ENCODE data around the gene TMEM174. TPM values are rescaled to one million over a fixed set of nuclear protein-coding genes. Genes with fewer than 3 reads are reported as not detected.
"Not testable (repeated sequence)": the region's sequence is repeated elsewhere in the genome, so short reads cannot be mapped to it uniquely, and the experiment has no call there.

Gene TMEM174
- polyA plus RNA-seq, 2 donors, result not detected

- H3K4me1 ChIP-seq (ENCODE audit: control insufficient read depth in 2 of 2, insufficient read depth in 2 of 2, low read length in 1 of 2), result no peaks in the 10 kb centered on the region
- no peak overlapping the region for H3K4me3 ChIP-seq (ENCODE audit: low read depth in 1 of 2, low read length in 2 of 2)
- no peaks in the 10 kb centered on the region for H3K36me3 ChIP-seq (ENCODE audit: control insufficient read depth in 2 of 2, insufficient read depth in 2 of 2, low read length in 1 of 2)
These were observed 28.8 kb downstream of the TMEM174 start for GRCh38 chr5:73201547-73202513.

GRCh38 chr5:73204332-73204731 lies 31.3 kb downstream of the TMEM174 start:
- WGBS, 2 donors, result 52 to 76% methylated on average over 3 of the region's 3 CpGs
- Histone ChIP-seq H3K9me3 (ENCODE audit: control insufficient read depth in 2 of 2, insufficient read depth in 1 of 2, low read depth in 1 of 2, low read length in 1 of 2) (peaks cover 0 to 2% of the 10 kb centered on the region in 2 donors), H3K36me3 (ENCODE audit: control insufficient read depth in 2 of 2, insufficient read depth in 2 of 2, low read length in 1 of 2) (no peaks in the 10 kb centered on the region), H3K4me1 (ENCODE audit: control insufficient read depth in 2 of 2, insufficient read depth in 2 of 2, low read length in 1 of 2) (no peaks in the 10 kb centered on the region), H3K4me3 (ENCODE audit: low read depth in 1 of 2, low read length in 2 of 2) (no peak overlapping the region), H3K27me3 (ENCODE audit: control insufficient read depth in 1 of 2, insufficient read depth in 2 of 2, low read length in 2 of 2) (no peaks in the 10 kb centered on the region), H3K27ac (ENCODE audit: low read depth in 2 of 2, low read length in 1 of 2) (no peak overlapping the region)

More at GRCh38 chr5:73201547-73202513, 28.8 kb downstream of the TMEM174 start:
- Histone ChIP-seq H3K27me3 (ENCODE audit: control insufficient read depth in 1 of 2, insufficient read depth in 2 of 2, low read length in 2 of 2) (no peaks in the 10 kb centered on the region), H3K27ac (ENCODE audit: low read depth in 2 of 2, low read length in 1 of 2) (no peak overlapping the region), H3K9me3 (ENCODE audit: control insufficient read depth in 2 of 2, insufficient read depth in 1 of 2, low read depth in 1 of 2, low read length in 1 of 2) (no peaks in the 10 kb centered on the region)
- 26 to 31% methylated on average over 34 of the region's 34 CpGs for WGBS, 2 donors

GRCh38 chr5:73204733-73205132 lies 31.7 kb downstream of the TMEM174 start:
- Histone ChIP-seq H3K36me3 (ENCODE audit: control insufficient read depth in 2 of 2, insufficient read depth in 2 of 2, low read length in 1 of 2) (no peaks in the 10 kb centered on the region), H3K4me1 (ENCODE audit: control insufficient read depth in 2 of 2, insufficient read depth in 2 of 2, low read length in 1 of 2) (no peaks in the 10 kb centered on the region), H3K27ac (ENCODE audit: low read depth in 2 of 2, low read length in 1 of 2) (no peak overlapping the region), H3K27me3 (ENCODE audit: control insufficient read depth in 1 of 2, insufficient read depth in 2 of 2, low read length in 2 of 2) (no peaks in the 10 kb centered on the region), H3K4me3 (ENCODE audit: low read depth in 1 of 2, low read length in 2 of 2) (no peak overlapping the region), H3K9me3 (ENCODE audit: control insufficient read depth in 2 of 2, insufficient read depth in 1 of 2, low read depth in 1 of 2, low read length in 1 of 2) (peaks cover 0 to 2% of the 10 kb centered on the region in 2 donors)
- 91 to 96% methylated on average over 5 of the region's 5 CpGs for WGBS, 2 donors

GRCh38 chr5:73205305-73205704 lies 32.3 kb downstream of the TMEM174 start:
- Histone ChIP-seq H3K4me1 (ENCODE audit: control insufficient read depth in 2 of 2, insufficient read depth in 2 of 2, low read length in 1 of 2) (no peaks in the 10 kb centered on the region), H3K36me3 (ENCODE audit: control insufficient read depth in 2 of 2, insufficient read depth in 2 of 2, low read length in 1 of 2) (no peaks in the 10 kb centered on the region), H3K27ac (ENCODE audit: low read depth in 2 of 2, low read length in 1 of 2) (no peak overlapping the region), H3K27me3 (ENCODE audit: control insufficient read depth in 1 of 2, insufficient read depth in 2 of 2, low read length in 2 of 2) (no peaks in the 10 kb centered on the region), H3K9me3 (ENCODE audit: control insufficient read depth in 2 of 2, insufficient read depth in 1 of 2, low read depth in 1 of 2, low read length in 1 of 2) (peaks cover 0 to 2% of the 10 kb centered on the region in 2 donors), H3K4me3 (ENCODE audit: low read depth in 1 of 2, low read length in 2 of 2) (no peak overlapping the region)
- 75 to 83% methylated on average over 3 of the region's 3 CpGs for WGBS, 2 donors

- not testable (repeated sequence) for H3K4me3 ChIP-seq (ENCODE audit: low read depth in 1 of 2, low read length in 2 of 2); H3K4me1 ChIP-seq (ENCODE audit: control insufficient read depth in 2 of 2, insufficient read depth in 2 of 2, low read length in 1 of 2); H3K36me3 ChIP-seq (ENCODE audit: control insufficient read depth in 2 of 2, insufficient read depth in 2 of 2, low read length in 1 of 2); H3K27ac ChIP-seq (ENCODE audit: low read depth in 2 of 2, low read length in 1 of 2); H3K27me3 ChIP-seq (ENCODE audit: control insufficient read depth in 1 of 2, insufficient read depth in 2 of 2, low read length in 2 of 2); H3K9me3 ChIP-seq (ENCODE audit: control insufficient read depth in 2 of 2, insufficient read depth in 1 of 2, low read depth in 1 of 2, low read length in 1 of 2)
- 24 to 27% methylated on average over 4 of the region's 4 CpGs for WGBS, 2 donors
These were observed 34.2 kb downstream of the TMEM174 start for GRCh38 chr5:73207239-73207638.

GRCh38 chr5:73209075-73209474 lies 36.1 kb downstream of the TMEM174 start:
- not testable (repeated sequence) for H3K4me1 ChIP-seq (ENCODE audit: control insufficient read depth in 2 of 2, insufficient read depth in 2 of 2, low read length in 1 of 2); H3K9me3 ChIP-seq (ENCODE audit: control insufficient read depth in 2 of 2, insufficient read depth in 1 of 2, low read depth in 1 of 2, low read length in 1 of 2); H3K27ac ChIP-seq (ENCODE audit: low read depth in 2 of 2, low read length in 1 of 2); H3K4me3 ChIP-seq (ENCODE audit: low read depth in 1 of 2, low read length in 2 of 2); H3K27me3 ChIP-seq (ENCODE audit: control insufficient read depth in 1 of 2, insufficient read depth in 2 of 2, low read length in 2 of 2); H3K36me3 ChIP-seq (ENCODE audit: control insufficient read depth in 2 of 2, insufficient read depth in 2 of 2, low read length in 1 of 2)

- not testable (repeated sequence) for H3K27ac ChIP-seq (ENCODE audit: low read depth in 2 of 2, low read length in 1 of 2); H3K27me3 ChIP-seq (ENCODE audit: control insufficient read depth in 1 of 2, insufficient read depth in 2 of 2, low read length in 2 of 2); H3K9me3 ChIP-seq (ENCODE audit: control insufficient read depth in 2 of 2, insufficient read depth in 1 of 2, low read depth in 1 of 2, low read length in 1 of 2); H3K36me3 ChIP-seq (ENCODE audit: control insufficient read depth in 2 of 2, insufficient read depth in 2 of 2, low read length in 1 of 2); H3K4me3 ChIP-seq (ENCODE audit: low read depth in 1 of 2, low read length in 2 of 2); H3K4me1 ChIP-seq (ENCODE audit: control insufficient read depth in 2 of 2, insufficient read depth in 2 of 2, low read length in 1 of 2)
- 92 to 94% methylated on average over 3 of the region's 3 CpGs for WGBS, 2 donors
These were observed 39.7 kb downstream of the TMEM174 start for GRCh38 chr5:73212693-73213092.

GRCh38 chr5:73213566-73213998 lies 40.6 kb downstream of the TMEM174 start:
- WGBS, 2 donors, result 34 to 52% methylated on average over 6 of the region's 6 CpGs
- no peak overlapping the region for H3K27ac ChIP-seq (ENCODE audit: low read depth in 2 of 2, low read length in 1 of 2)
- no peaks in the 10 kb centered on the region for H3K36me3 ChIP-seq (ENCODE audit: control insufficient read depth in 2 of 2, insufficient read depth in 2 of 2, low read length in 1 of 2)
- H3K4me3 ChIP-seq (ENCODE audit: low read depth in 1 of 2, low read length in 2 of 2), result no peak overlapping the region
- peaks cover 0 to 3% of the 10 kb centered on the region in 2 donors for H3K4me1 ChIP-seq (ENCODE audit: control insufficient read depth in 2 of 2, insufficient read depth in 2 of 2, low read length in 1 of 2)
- H3K9me3 ChIP-seq (ENCODE audit: control insufficient read depth in 2 of 2, insufficient read depth in 1 of 2, low read depth in 1 of 2, low read length in 1 of 2), result peaks cover 0 to 2% of the 10 kb centered on the region in 2 donors
- H3K27me3 ChIP-seq (ENCODE audit: control insufficient read depth in 1 of 2, insufficient read depth in 2 of 2, low read length in 2 of 2), result no peaks in the 10 kb centered on the region

GRCh38 chr5:73214306-73214705 lies 41.3 kb downstream of the TMEM174 start:
- Histone ChIP-seq H3K4me1 (ENCODE audit: control insufficient read depth in 2 of 2, insufficient read depth in 2 of 2, low read length in 1 of 2) (peaks cover 0 to 3% of the 10 kb centered on the region in 2 donors), H3K27ac (ENCODE audit: low read depth in 2 of 2, low read length in 1 of 2) (no peak overlapping the region), H3K9me3 (ENCODE audit: control insufficient read depth in 2 of 2, insufficient read depth in 1 of 2, low read depth in 1 of 2, low read length in 1 of 2) (peaks cover 0 to 2% of the 10 kb centered on the region in 2 donors), H3K4me3 (ENCODE audit: low read depth in 1 of 2, low read length in 2 of 2) (no peak overlapping the region), H3K27me3 (ENCODE audit: control insufficient read depth in 1 of 2, insufficient read depth in 2 of 2, low read length in 2 of 2) (peaks cover 0 to 3% of the 10 kb centered on the region in 2 donors), H3K36me3 (ENCODE audit: control insufficient read depth in 2 of 2, insufficient read depth in 2 of 2, low read length in 1 of 2) (no peaks in the 10 kb centered on the region)
- 64 to 66% methylated on average over 4 of the region's 4 CpGs for whole genome bisulfite sequencing, 2 donors

GRCh38 chr5:73214996-73215395 lies 42.0 kb downstream of the TMEM174 start:
- H3K4me1 ChIP-seq (ENCODE audit: control insufficient read depth in 2 of 2, insufficient read depth in 2 of 2, low read length in 1 of 2), result peaks cover 0 to 3% of the 10 kb centered on the region in 2 donors
- no peak overlapping the region for H3K27ac ChIP-seq (ENCODE audit: low read depth in 2 of 2, low read length in 1 of 2)
- no peaks in the 10 kb centered on the region for H3K36me3 ChIP-seq (ENCODE audit: control insufficient read depth in 2 of 2, insufficient read depth in 2 of 2, low read length in 1 of 2)
- H3K4me3 ChIP-seq (ENCODE audit: low read depth in 1 of 2, low read length in 2 of 2), result no peak overlapping the region
- H3K27me3 ChIP-seq (ENCODE audit: control insufficient read depth in 1 of 2, insufficient read depth in 2 of 2, low read length in 2 of 2), result peaks cover 0 to 3% of the 10 kb centered on the region in 2 donors
- 56 to 59% methylated on average over 6 of the region's 6 CpGs for WGBS, 2 donors
- peaks cover 0 to 2% of the 10 kb centered on the region in 2 donors for H3K9me3 ChIP-seq (ENCODE audit: control insufficient read depth in 2 of 2, insufficient read depth in 1 of 2, low read depth in 1 of 2, low read length in 1 of 2)
